Cardiac muscle cell (in vitro differentiated cells and primary cell): ENCODE measurements around the gene CHAF1A. TPM values are rescaled to one million over a fixed set of nuclear protein-coding genes. Genes with fewer than 3 reads are reported as not detected.

Source experiments
- DNase-seq, 2 donors: peaks; one replicate each; pipeline versions ENCODE4 v3.0.0 to v3.0.0-alpha.2; 2010 to 2017; ENCODE audit warnings: low read depth in 1 of 2, low spot score in 1 of 2
- H3K27ac ChIP-seq: fragments of 200-600 bp; sonication (generic); 2 replicates; pipeline ENCODE4 v1.5.1; 2016
- H3K27me3 ChIP-seq: fragments of 200-600 bp; sonication (generic); 2 replicates; pipeline ENCODE4 v1.6.0; 2016; ENCODE audit warnings: control low read depth
- H3K36me3 ChIP-seq: fragments of 200-600 bp; sonication (generic); 2 replicates; pipeline ENCODE4 v1.5.1; 2016; ENCODE audit warnings: control low read depth
- H3K4me1 ChIP-seq: fragments of 200-600 bp; sonication (generic); 2 replicates; pipeline ENCODE4 v1.8.1; 2017; ENCODE audit warnings: low read depth, mild to moderate bottlenecking, mixed run types
- H3K4me3 ChIP-seq: fragments of 200-600 bp; sonication (generic); 2 replicates; pipeline ENCODE4 v1.5.1; 2016; ENCODE audit warnings: mild to moderate bottlenecking
- H3K9me3 ChIP-seq: fragments of 200-600 bp; sonication (generic); 2 replicates; pipeline ENCODE4 v1.5.1; 2017; ENCODE audit warnings: low read depth, mild to moderate bottlenecking, control low read depth
- polyA plus RNA-seq: library from polyadenylated mRNA; unstranded; fragments of >200 nt; fragmentation: Nextera tagmentation; extraction: Ambion mirVana; gene quantifications from 2 replicates; pipeline ENCODE4 v1.2.1, GENCODE V29; 2016
- total RNA-seq: library from RNA; depleted of rRNA; stranded (reverse); fragments of >200 nt; gene quantifications from 2 replicates; pipeline ENCODE4 v1.2.3, GENCODE V29; 2016
- TF ChIP-seq, protein P1 (sequence below): IDR thresholded peaks from 2 replicates; pipeline ENCODE4 v1.5.1; 2012; ENCODE audit warnings: low read depth, mild to moderate bottlenecking, low read length

Gene CHAF1A
- total and polyA plus RNA-seq, 2 experiments from 2014 or later = 15.3 to 38.9 TPM

DNA sequence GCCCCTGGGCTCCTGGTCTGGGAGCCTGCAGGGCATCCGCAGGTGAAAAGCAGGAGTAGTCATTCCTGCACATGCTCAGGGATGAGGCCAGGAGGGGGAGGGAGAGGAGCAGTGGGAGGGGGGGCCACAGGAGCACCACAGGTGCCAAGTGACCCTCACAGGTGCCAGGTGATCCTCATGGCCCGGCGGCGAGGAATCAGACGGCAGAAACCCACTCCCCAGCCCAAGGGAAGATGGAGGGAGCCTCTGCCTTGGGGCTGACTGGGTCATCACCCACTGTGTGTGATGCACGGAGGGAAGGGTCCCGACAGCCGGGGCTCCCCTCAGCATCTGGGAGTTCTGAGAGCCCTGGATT lies 29.4 kb upstream of the CHAF1A start:
- Histone ChIP-seq H3K4me1 (peaks cover 31% of the 10 kb centered on the region), H3K27me3 (no peaks in the 10 kb centered on the region), H3K9me3 (no peaks in the 10 kb centered on the region), H3K27ac (peak overlapping the region; percentile 87), H3K36me3 (no peaks in the 10 kb centered on the region), H3K4me3 (no peak overlapping the region)
- TF ChIP-seq, protein P1, sequence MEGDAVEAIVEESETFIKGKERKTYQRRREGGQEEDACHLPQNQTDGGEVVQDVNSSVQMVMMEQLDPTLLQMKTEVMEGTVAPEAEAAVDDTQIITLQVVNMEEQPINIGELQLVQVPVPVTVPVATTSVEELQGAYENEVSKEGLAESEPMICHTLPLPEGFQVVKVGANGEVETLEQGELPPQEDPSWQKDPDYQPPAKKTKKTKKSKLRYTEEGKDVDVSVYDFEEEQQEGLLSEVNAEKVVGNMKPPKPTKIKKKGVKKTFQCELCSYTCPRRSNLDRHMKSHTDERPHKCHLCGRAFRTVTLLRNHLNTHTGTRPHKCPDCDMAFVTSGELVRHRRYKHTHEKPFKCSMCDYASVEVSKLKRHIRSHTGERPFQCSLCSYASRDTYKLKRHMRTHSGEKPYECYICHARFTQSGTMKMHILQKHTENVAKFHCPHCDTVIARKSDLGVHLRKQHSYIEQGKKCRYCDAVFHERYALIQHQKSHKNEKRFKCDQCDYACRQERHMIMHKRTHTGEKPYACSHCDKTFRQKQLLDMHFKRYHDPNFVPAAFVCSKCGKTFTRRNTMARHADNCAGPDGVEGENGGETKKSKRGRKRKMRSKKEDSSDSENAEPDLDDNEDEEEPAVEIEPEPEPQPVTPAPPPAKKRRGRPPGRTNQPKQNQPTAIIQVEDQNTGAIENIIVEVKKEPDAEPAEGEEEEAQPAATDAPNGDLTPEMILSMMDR = no peak
- no peak for DNase-seq

DNA sequence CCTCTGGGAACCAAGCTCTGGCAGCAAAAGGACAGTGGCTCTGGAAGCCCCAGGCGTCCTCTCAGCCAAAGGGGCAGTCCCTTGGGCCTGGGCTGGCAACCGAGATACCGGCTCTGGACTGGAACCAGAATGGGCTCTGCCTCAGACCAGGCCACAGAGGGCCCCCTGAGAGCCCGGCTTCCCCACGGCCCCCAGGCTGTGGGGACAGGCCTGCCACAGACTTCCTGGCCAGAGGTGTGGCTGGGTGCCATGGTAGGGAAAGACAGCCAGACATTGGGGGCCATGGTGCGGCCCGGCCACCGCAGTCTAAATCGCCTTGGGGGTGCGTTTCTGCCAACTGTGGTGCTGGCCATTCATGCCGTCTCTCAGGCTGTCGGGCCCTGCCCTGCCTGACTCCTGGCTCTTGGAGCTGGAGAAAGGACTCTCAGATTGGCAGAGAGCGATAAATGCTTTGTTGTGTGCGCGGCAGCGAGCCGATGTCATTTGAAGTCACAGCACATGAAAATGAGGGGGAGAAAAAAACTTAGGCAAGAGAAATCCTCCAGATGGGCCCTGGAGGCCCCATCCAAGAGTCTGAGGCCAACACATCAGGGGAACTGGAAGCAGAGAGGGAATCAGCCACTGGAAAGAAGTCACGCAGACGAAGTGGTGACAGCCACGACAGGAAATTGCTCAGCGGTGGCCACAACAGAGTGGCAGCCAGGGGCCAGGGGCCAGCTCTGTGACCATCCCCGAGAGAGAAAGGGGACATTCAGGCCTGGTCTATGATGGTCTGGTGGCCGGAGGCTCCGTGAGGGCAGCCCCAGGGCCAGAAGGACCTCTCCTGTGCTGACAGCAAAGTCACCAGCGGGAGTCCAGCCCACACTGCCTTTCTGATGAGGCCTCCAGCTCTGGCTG lies 28.6 kb upstream of the CHAF1A start:
- Histone ChIP-seq H3K4me1 (peaks cover 31% of the 10 kb centered on the region), H3K9me3 (no peaks in the 10 kb centered on the region), H3K27ac (peak overlapping the region; percentile 87), H3K36me3 (no peaks in the 10 kb centered on the region), H3K4me3 (no peak overlapping the region), H3K27me3 (no peaks in the 10 kb centered on the region)
- TF ChIP-seq, protein P1 = no peak
- DNase-seq = peak in 1 of 2 donors; percentile 43

DNA sequence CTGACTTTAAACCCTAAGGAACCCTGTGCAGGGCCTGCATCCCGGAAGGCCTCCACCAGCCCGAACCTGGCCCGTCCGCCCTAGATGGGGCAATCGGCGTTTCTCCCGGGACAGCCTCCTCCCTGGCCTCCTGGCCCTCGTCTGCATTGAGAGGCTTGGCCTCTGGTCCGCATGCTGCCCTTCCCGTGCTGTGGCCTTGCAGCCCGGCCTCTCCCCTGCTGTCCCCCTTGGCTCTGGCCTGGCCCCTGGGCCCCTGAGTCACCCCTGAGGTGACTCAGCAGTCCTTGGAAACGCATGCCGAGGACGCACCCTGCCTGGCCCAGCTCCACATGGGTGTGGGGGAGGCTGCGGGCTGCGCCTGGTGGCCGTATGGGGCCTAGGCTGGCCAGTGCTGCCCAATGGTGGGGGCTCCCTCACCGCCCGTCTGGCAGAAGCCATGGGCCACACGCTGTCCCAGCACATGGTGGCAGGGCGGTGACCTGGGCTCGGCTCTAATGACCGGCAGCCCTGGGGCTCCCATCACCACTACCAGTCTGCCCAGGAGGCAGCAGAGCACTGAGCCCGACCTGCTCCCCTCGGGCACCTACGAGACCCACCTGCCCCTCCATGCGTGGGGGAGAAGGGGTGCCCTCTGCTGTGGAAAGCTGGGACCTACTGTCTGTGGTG lies 27.8 kb upstream of the CHAF1A start:
- Histone ChIP-seq H3K9me3 (no peaks in the 10 kb centered on the region), H3K27me3 (no peaks in the 10 kb centered on the region), H3K4me1 (peaks cover 31% of the 10 kb centered on the region), H3K36me3 (no peaks in the 10 kb centered on the region), H3K4me3 (no peak overlapping the region), H3K27ac (peak overlapping the region; percentile 87)
- DNase-seq = peak in 1 of 2 donors; percentile 84
- TF ChIP-seq, protein P1 = no peak

DNA sequence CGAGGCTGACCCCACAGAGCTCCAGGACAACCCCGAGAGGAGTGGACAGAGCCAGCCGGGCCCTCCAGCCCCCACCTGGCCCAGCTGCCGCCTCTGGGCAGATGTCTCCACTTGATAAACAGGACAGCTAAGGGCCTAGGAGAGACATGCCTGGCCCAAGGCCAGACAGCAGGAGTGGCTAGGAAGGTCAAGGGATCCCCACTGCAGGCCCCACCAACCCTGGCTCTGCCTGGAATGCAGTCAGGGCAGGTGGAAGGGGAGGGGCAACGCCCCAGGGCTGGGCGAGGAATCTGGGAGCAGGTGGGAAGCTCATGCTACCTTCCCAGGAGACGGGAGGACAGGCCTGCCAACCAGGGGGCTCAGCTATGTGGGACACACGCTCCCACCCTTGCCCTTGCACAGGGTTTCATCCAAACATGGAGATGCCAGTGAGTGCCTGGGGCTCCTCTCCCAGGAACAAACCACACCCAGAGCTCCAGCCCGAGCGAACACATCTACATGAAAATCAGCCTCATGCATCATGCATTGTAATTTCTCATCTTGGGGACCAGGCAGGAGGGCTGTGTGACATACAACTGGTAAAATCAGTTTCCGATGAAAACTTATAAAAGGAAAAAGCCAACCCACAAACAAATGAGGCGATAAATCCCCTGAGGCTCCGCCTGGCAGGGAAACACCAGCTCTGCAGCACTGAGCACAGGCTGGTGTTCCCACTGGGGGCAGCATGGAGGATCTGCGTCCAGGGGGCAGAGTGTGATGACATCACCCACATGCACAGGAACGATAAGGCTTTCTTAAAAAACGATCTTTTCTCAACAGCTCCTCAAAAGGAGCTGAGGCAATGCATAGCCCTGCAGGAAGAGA lies 27.0 kb upstream of the CHAF1A start:
- peaks cover 31% of the 10 kb centered on the region for H3K4me1 ChIP-seq
- H3K4me3 ChIP-seq = no peak overlapping the region
- H3K27me3 ChIP-seq = no peaks in the 10 kb centered on the region
- peak; percentile 44 to 86 for DNase-seq
- TF ChIP-seq, protein P1 = peak; percentile 51
- no peaks in the 10 kb centered on the region for H3K9me3 ChIP-seq
- H3K36me3 ChIP-seq = no peaks in the 10 kb centered on the region
- H3K27ac ChIP-seq = peak overlapping the region; percentile 87

DNA sequence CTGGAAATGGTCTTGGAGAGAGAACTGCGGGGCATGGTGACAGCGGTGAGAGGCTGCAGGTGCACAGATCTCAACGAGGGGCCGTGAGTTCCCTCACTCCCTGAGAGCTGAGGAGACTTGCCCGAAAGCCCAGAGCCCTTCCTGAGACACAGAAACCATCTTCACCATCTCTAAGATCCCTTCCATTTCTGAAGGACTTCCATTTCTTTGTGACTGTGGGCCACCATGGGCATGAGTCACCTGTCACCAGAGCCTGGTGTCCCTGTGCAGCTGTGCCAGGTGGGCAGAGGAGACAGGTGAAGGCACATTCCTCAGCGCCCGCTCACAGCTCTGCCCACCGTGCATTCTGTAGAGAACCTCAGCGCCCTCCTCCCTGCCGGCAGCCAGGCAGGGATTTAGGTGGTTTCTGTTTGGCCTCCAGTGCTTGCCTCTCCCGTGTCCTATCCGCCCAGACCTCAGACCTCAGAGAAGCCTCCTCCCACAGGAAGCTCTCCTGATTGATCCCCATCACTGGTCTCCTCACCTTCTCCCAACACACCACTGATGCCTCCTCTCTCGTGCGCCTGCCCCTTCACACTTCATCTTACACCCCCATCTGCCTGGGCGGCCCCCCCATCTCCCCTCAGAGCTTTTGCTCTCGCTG lies 26.3 kb upstream of the CHAF1A start:
- DNase-seq = no peak
- H3K27ac ChIP-seq = peak overlapping the region; percentile 87
- H3K27me3 ChIP-seq = no peaks in the 10 kb centered on the region
- H3K4me1 ChIP-seq = peaks cover 31% of the 10 kb centered on the region
- TF ChIP-seq, protein P1 = no peak
- no peak overlapping the region for H3K4me3 ChIP-seq
- H3K36me3 ChIP-seq = no peaks in the 10 kb centered on the region
- H3K9me3 ChIP-seq = no peaks in the 10 kb centered on the region
